Trophoblast cell (in vitro differentiated cells and primary cell): ENCODE measurements around the gene TAF8.

Experiments
- DNase-seq, 2 donors: peaks; one replicate each; pipeline ENCODE4 v3.0.0-alpha.2; 2016
- H2AFZ ChIP-seq: 2 replicates; pipeline ENCODE4 v1.6.1; 2013; ENCODE audit warnings: low read length, moderate library complexity, mild to moderate bottlenecking; ENCODE audit not compliant: insufficient read depth, poor library complexity
- H2AK5ac ChIP-seq: 2 replicates; pipeline ENCODE4 v1.6.1; 2013; ENCODE audit warnings: mild to moderate bottlenecking, low read length
- H2BK120ac ChIP-seq: 2 replicates; pipeline ENCODE4 v1.6.1; 2013; ENCODE audit warnings: low read length, mild to moderate bottlenecking, moderate library complexity; ENCODE audit not compliant: insufficient read depth, poor library complexity
- H2BK12ac ChIP-seq: 2 replicates; pipeline ENCODE4 v1.6.1; 2013; ENCODE audit warnings: mild to moderate bottlenecking, low read length, moderate library complexity
- H2BK5ac ChIP-seq: 2 replicates; pipeline ENCODE4 v1.6.1; 2013; ENCODE audit warnings: low read length, low read depth, moderate library complexity, mild to moderate bottlenecking; ENCODE audit not compliant: poor library complexity
- H3K14ac ChIP-seq: 2 replicates; pipeline ENCODE4 v1.6.1; 2013; ENCODE audit warnings: mild to moderate bottlenecking, low read length
- H3K18ac ChIP-seq: 2 replicates; pipeline ENCODE4 v1.6.1; 2013; ENCODE audit warnings: mild to moderate bottlenecking, low read length
- H3K23ac ChIP-seq: 2 replicates; pipeline ENCODE4 v1.6.1; 2013; ENCODE audit warnings: low read length
- H3K27ac ChIP-seq: 2 replicates; pipeline ENCODE4 v1.5.1; 2013; ENCODE audit warnings: low read depth, mild to moderate bottlenecking, inconsistent platforms, low read length, moderate library complexity
- H3K27me3 ChIP-seq: 2 replicates; pipeline ENCODE4 v1.6.1; 2013; ENCODE audit warnings: inconsistent platforms, mild to moderate bottlenecking, low read length, moderate library complexity; ENCODE audit not compliant: insufficient read depth
- H3K36me3 ChIP-seq, 2 experiments: 1 replicate in 1 of 2; 2 replicates in 1 of 2; pipeline ENCODE4 v1.6.1; 2013; ENCODE audit warnings: low read length in 2 of 2, mild to moderate bottlenecking in 2 of 2, moderate library complexity in 1 of 2; ENCODE audit not compliant: insufficient read depth in 2 of 2, control insufficient read depth in 1 of 2
- H3K4ac ChIP-seq: 2 replicates; pipeline ENCODE4 v1.6.1; 2013; ENCODE audit warnings: low read depth, mild to moderate bottlenecking, low read length, moderate library complexity
- H3K4me1 ChIP-seq, 2 experiments: 1 replicate in 1 of 2; 2 replicates in 1 of 2; pipeline ENCODE4 v1.6.1; 2013; ENCODE audit warnings: low read length in 2 of 2, mild to moderate bottlenecking in 2 of 2, moderate library complexity in 1 of 2; ENCODE audit not compliant: insufficient read depth in 2 of 2, control insufficient read depth in 1 of 2
- H3K4me2 ChIP-seq: 2 replicates; pipeline ENCODE4 v1.6.1; 2013; ENCODE audit warnings: inconsistent platforms, mild to moderate bottlenecking, low read length, moderate library complexity
- H3K4me3 ChIP-seq: 2 replicates; pipeline ENCODE4 v1.5.1; 2013; ENCODE audit warnings: mild to moderate bottlenecking, low read depth, low read length, inconsistent platforms
- H3K79me1 ChIP-seq: one replicate; pipeline ENCODE4 v1.6.1; 2013; ENCODE audit warnings: low read length
- H3K79me2 ChIP-seq: 2 replicates; pipeline ENCODE4 v1.6.1; 2013; ENCODE audit warnings: low read length, mild to moderate bottlenecking; ENCODE audit not compliant: control insufficient read depth, insufficient read depth, poor library complexity
- H3K9ac ChIP-seq: 2 replicates; pipeline ENCODE4 v1.6.1; 2013; ENCODE audit warnings: mild to moderate bottlenecking, low read length
- H3K9me3 ChIP-seq: 2 replicates; pipeline ENCODE4 v1.6.1; 2013; ENCODE audit warnings: low read depth, mild to moderate bottlenecking, control low read depth, inconsistent platforms, low read length; ENCODE audit not compliant: insufficient read depth
- H4K12ac ChIP-seq: 2 replicates; pipeline ENCODE4 v1.6.1; 2013; ENCODE audit warnings: low read depth, mild to moderate bottlenecking, low read length, moderate library complexity
- H4K8ac ChIP-seq: 2 replicates; pipeline ENCODE4 v1.6.1; 2013; ENCODE audit warnings: low read depth, mild to moderate bottlenecking, low read length, moderate library complexity
- H4K91ac ChIP-seq: one replicate; pipeline ENCODE4 v1.6.1; 2013; ENCODE audit warnings: low read depth, mild to moderate bottlenecking, low read length, moderate library complexity
- WGBS: extraction: QIAGEN DNeasy Blood & Tissue Kit; methylation state at CpG from one replicate; pipeline ENCODE4 v1.1.7; 2013; ENCODE audit warnings: missing lambda C conversion rate; ENCODE audit not compliant: insufficient read length, insufficient coverage; ENCODE audit errors: extremely low coverage; 5-methylcytosine and 5-hydroxymethylcytosine counted together

The TAF8 gene

DNA sequence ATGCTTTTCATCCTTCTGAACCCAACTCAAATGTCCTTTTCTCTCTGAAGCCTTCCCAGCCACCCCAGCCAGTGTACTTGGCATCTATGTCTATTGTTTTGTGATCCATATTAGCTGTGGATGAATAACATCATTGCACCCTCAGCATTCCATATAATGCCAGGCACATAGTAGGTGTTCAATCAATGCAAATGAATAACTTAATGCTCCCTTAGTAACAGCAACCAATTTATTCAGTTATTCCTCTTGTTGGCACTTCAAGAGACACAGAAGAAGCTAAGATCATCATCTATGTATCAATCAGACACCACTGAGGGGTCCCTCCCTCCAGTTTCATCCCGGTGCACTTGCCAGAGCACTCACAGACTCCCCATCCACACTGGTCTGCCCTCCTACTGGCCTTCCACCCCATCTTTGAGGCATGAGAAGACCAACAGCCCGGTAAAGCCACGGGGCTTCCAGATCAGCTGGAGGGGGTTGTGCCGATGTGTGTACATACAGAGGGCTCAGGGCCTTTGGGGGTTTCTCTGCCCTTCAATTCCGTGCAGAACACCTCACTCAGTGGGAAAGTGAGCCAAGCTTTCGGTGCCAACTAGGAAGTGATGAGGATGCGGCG is 2.4 kb upstream of the TAF8 start:
- WGBS: no CpG with 5 or more reads among the region's 8 CpGs
- peak overlapping the region; percentile 34 for H3K14ac ChIP-seq
- H3K9ac ChIP-seq: peak overlapping the region; percentile 8

DNA sequence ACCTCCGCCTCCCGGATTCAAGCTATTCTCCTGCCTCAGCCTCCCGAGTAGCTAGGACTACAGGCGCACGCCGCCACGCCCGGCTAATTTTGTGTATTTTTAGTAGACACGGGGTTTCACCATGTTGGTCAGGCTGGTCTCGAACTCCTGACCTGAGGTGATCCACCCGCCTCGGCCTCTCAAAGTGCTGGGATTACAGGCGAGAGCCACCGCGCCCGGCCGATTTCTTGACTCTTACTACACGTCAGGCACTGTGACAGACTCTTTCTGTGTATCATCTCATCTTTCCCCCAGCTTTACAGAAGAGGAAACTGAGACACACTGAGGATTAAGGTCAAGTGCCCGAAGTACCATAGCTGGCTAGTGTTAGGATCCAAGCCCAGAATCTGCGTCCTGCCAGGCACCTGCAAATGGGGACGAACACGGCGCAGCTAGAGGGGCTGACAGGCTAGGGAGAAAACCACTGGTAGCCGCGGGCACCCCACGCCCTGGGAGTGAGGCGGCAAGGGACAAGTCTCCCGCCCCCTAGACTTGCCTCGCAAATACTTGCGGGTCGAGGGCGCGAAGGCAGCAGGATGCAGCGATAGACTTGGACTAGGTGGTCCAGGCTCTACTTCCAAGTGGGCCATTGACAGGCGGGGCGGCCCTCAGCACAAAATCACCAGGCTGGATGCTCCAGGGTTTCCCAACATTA is 1.1 kb upstream of the TAF8 start:
- no peak overlapping the region for H3K23ac ChIP-seq
- no peak for DNase-seq
- H2BK120ac ChIP-seq: no peak overlapping the region
- no peaks in the 10 kb centered on the region for H3K27me3 ChIP-seq
- H3K9me3 ChIP-seq: peaks cover 3% of the 10 kb centered on the region
- no peak overlapping the region for H3K4ac ChIP-seq
- peak overlapping the region; percentile 55 for H4K8ac ChIP-seq
- peaks cover 14% of the 10 kb centered on the region for H3K79me1 ChIP-seq
- no peak overlapping the region for H2BK5ac ChIP-seq
- H2BK12ac ChIP-seq: peak overlapping the region; percentile 3
- no peak overlapping the region for H3K9ac ChIP-seq
- no peak overlapping the region for H2AFZ ChIP-seq
- H4K12ac ChIP-seq: no peak overlapping the region
- peaks cover 2% of the 10 kb centered on the region for H3K79me2 ChIP-seq
- no peak overlapping the region for H3K4me3 ChIP-seq
- H3K36me3 ChIP-seq: peaks cover 3 to 4% of the 10 kb centered on the region in 2 experiments
- H3K14ac ChIP-seq: no peak overlapping the region
- WGBS: no CpG with 5 or more reads among the region's 36 CpGs
- no peak overlapping the region for H3K18ac ChIP-seq
- no peak overlapping the region for H4K91ac ChIP-seq
- H3K27ac ChIP-seq: no peak overlapping the region
- no peak overlapping the region for H2AK5ac ChIP-seq
- peaks cover 9 to 13% of the 10 kb centered on the region in 2 experiments for H3K4me1 ChIP-seq
- H3K4me2 ChIP-seq: peak overlapping the region; percentile 70

More for the DNA sequence above, 2.4 kb upstream of the TAF8 start:
- Histone ChIP-seq H3K4ac (no peak overlapping the region), H2AFZ (peak overlapping the region; percentile 78), H3K9me3 (peaks cover 3% of the 10 kb centered on the region), H3K36me3 (peaks cover 0 to 4% of the 10 kb centered on the region in 2 experiments), H3K4me2 (peak overlapping the region; percentile 70), H2BK12ac (no peak overlapping the region), H3K23ac (no peak overlapping the region), H2BK5ac (no peak overlapping the region), H3K27ac (no peak overlapping the region), H3K18ac (peak overlapping the region; percentile 38), H4K12ac (peak overlapping the region; percentile 5), H3K79me2 (peaks cover 2% of the 10 kb centered on the region), H3K27me3 (no peaks in the 10 kb centered on the region), H2AK5ac (no peak overlapping the region), H2BK120ac (no peak overlapping the region), H3K79me1 (peaks cover 23% of the 10 kb centered on the region), H3K4me3 (peak overlapping the region; percentile 72), H3K4me1 (peaks cover 18 to 25% of the 10 kb centered on the region in 2 experiments), H4K91ac (peak overlapping the region; percentile 42), H4K8ac (peak overlapping the region; percentile 55)
- DNase-seq: no peak

DNA sequence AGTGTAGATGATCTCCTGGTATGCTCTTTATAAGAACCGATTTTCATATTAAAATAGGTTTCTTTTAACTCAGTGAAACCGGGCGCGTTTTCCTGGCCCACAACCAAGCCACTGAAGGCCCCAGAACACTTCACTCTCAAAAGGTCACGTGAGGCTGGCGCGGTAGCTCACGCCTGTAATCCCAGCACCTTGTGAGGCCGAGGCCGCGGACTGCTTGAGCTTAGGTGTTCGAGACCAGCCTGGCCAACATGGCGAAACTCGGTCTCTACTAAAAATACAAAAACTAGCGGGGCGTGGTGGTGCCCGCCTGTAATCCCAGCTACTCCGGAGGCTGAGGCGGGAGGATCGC is 402 bp upstream of the TAF8 start:
- DNase-seq: no peak
- peak overlapping the region; percentile 92 for H2AFZ ChIP-seq
- H3K27me3 ChIP-seq: no peaks in the 10 kb centered on the region
- peak overlapping the region; percentile 7 for H3K4me2 ChIP-seq
- no peak overlapping the region for H3K14ac ChIP-seq
- H3K18ac ChIP-seq: peak overlapping the region; percentile 25
- H2BK120ac ChIP-seq: no peak overlapping the region
- peak overlapping the region; percentile 62 for H2BK12ac ChIP-seq
- no CpG with 5 or more reads among the region's 20 CpGs for WGBS
- no peak overlapping the region for H3K4ac ChIP-seq
- H4K8ac ChIP-seq: peak overlapping the region; percentile 85
- peak overlapping the region; percentile 51 for H3K4me3 ChIP-seq
- peak overlapping the region; percentile 39 for H4K91ac ChIP-seq
- peaks cover 4 to 8% of the 10 kb centered on the region in 2 experiments for H3K36me3 ChIP-seq
- peaks cover 2% of the 10 kb centered on the region for H3K79me2 ChIP-seq
- H2BK5ac ChIP-seq: no peak overlapping the region
- H3K23ac ChIP-seq: no peak overlapping the region
- H3K79me1 ChIP-seq: peaks cover 14% of the 10 kb centered on the region
- peaks cover 9 to 13% of the 10 kb centered on the region in 2 experiments for H3K4me1 ChIP-seq
- H2AK5ac ChIP-seq: no peak overlapping the region
- H3K9me3 ChIP-seq: peaks cover 3% of the 10 kb centered on the region
- peak overlapping the region; percentile 70 for H4K12ac ChIP-seq
- H3K9ac ChIP-seq: no peak overlapping the region
- no peak overlapping the region for H3K27ac ChIP-seq

DNA sequence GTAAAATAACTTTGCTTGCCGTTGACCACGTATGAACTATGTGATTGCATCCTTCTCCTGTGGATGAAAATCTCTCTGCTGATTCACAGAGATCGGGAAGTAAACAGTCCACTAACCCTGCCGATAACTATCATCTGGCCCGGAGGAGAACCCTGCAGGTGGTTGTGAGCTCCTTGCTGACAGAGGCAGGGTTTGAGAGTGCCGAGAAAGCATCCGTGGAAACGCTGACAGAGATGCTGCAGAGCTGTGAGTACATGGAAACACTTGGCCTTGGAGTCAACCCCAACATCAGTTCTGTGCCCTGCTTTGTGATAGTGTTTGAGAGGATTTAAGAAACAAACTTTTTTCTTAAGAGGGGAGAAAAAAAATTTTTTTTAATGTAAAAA is 937 bp downstream of the TAF8 start:
- no CpG with 5 or more reads among the region's 8 CpGs for WGBS
- Histone ChIP-seq H2BK120ac (no peak overlapping the region), H2AK5ac (no peak overlapping the region), H3K9me3 (peaks cover 3% of the 10 kb centered on the region), H3K9ac (no peak overlapping the region), H3K27me3 (no peaks in the 10 kb centered on the region), H3K23ac (no peak overlapping the region), H4K8ac (no peak overlapping the region), H2BK5ac (no peak overlapping the region), H2BK12ac (no peak overlapping the region), H3K4ac (no peak overlapping the region), H3K4me2 (peak overlapping the region; percentile 63), H3K27ac (no peak overlapping the region), H4K91ac (no peak overlapping the region), H3K36me3 (peaks cover 12 to 14% of the 10 kb centered on the region in 2 experiments), H3K79me2 (peaks cover 2% of the 10 kb centered on the region), H3K79me1 (peaks cover 14% of the 10 kb centered on the region), H2AFZ (no peak overlapping the region), H3K18ac (no peak overlapping the region), H3K14ac (no peak overlapping the region), H4K12ac (no peak overlapping the region), H3K4me3 (no peak overlapping the region), H3K4me1 (peaks cover 3 to 7% of the 10 kb centered on the region in 2 experiments)
- peak in 1 of 2 donors; percentile 23 for DNase-seq
